K562 (cell line): ENCODE data around the gene TNNT2.

ENCODE experiments used
- CEBPG ChIP-seq, 3 experiments: fragments of 200-800 bp in 1 of 3; sonication (Bioruptor generic) in 1 of 3; sonication (generic) in 1 of 3; formaldehyde crosslinking in 1 of 3; IDR thresholded peaks in 2 of 3; conservative IDR thresholded peaks in 1 of 3; 2 replicates each; pipeline versions ENCODE4 v1.6.1 to v1.8.0; 2016 to 2022; ENCODE audit warnings: missing compliant biosample characterization in 2 of 3, missing genetic modification characterization in 2 of 3, mild to moderate bottlenecking in 1 of 3, missing genetic modification reagents in 1 of 3
- NR2F6 ChIP-seq: fragments of 450-650 bp; formaldehyde crosslinking; IDR thresholded peaks from 2 replicates; pipeline ENCODE4 v1.4.0; 2020; ENCODE audit warnings: mild to moderate bottlenecking
- RAD51 ChIP-seq: fragments of 450-650 bp; IDR thresholded peaks from 2 replicates; pipeline ENCODE4 v1.7.1; 2016; ENCODE audit warnings: low read depth, mild to moderate bottlenecking, borderline replicate concordance
- TBL1XR1 ChIP-seq, 2 experiments: IDR thresholded peaks; 2 replicates each; pipeline ENCODE4 v1.6.1; 2012; ENCODE audit warnings: improper control_type of control experiment in 2 of 2, low read length in 2 of 2, mild to moderate bottlenecking in 1 of 2

DNA sequence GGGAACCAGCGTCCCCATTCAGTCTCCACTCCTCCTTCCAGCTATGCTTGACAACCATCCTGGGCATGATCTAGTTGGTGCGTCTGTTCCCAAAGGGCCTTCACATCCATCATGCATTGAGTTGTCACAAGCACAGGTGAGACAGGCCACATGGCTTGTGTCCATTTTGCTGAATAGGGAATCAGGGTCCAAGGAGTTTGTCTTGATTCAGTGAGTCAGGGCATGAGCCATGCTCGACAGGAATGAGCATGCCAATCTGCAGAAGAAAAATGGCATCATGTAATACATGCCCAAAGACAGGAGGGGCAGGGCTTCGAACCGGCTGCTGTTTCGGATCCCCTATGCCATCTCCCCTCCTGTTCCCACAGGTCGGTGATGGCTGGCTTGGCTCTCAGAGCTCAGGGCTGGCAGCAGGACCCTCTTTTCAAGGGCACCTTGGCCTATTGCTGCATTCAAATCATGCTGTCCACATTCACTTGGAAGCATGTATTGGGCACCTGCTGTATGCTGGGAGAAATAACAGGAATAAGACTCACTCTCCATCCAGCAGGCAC, 49.7 kb downstream of the TNNT2 start:
- TF ChIP-seq NR2F6 (CRISPR knock-in tag) (no peak), CEBPG (CRISPR knock-in tag; IDR thresholded peaks at IDR 0.05) (no peak), CEBPG (tag; conservative IDR thresholded peaks at IDR 0.05 in 1 of 2, IDR thresholded peaks at IDR 0.05 in 1 of 2) (no peak), RAD51 (no peak), TBL1XR1 (IDR thresholded peaks at IDR 0.05; ENCODE audit: low read length in 2 of 2) (no peak)
